Measurements from ENCODE around the gene CDH3.

DNA sequence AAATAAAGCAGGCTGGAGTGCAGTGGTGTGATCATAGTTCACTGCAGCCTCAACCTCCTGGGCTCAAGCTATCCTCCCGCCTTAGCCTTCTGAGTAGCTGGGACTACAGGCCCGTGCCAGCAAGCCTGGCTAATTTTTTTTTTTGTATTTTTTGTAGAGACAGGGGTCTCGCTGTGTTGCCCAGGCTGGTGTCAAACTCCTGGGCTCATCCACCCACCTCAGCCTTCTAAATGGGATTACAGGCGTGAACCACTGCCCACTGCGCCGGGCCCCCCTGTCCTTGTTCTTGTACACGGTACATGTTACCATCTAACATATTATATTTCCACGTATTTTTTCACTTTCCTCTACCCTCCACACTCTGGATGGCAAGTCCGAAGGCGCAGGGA is 3.1 kb upstream of the CDH3 start:
- no peak for TF ChIP-seq POLR2A (IDR thresholded peaks at IDR 0.05)
- TF ChIP-seq, protein P1, sequence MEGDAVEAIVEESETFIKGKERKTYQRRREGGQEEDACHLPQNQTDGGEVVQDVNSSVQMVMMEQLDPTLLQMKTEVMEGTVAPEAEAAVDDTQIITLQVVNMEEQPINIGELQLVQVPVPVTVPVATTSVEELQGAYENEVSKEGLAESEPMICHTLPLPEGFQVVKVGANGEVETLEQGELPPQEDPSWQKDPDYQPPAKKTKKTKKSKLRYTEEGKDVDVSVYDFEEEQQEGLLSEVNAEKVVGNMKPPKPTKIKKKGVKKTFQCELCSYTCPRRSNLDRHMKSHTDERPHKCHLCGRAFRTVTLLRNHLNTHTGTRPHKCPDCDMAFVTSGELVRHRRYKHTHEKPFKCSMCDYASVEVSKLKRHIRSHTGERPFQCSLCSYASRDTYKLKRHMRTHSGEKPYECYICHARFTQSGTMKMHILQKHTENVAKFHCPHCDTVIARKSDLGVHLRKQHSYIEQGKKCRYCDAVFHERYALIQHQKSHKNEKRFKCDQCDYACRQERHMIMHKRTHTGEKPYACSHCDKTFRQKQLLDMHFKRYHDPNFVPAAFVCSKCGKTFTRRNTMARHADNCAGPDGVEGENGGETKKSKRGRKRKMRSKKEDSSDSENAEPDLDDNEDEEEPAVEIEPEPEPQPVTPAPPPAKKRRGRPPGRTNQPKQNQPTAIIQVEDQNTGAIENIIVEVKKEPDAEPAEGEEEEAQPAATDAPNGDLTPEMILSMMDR (IDR thresholded peaks at IDR 0.05), result no peak

All from body of pancreas (tissue), 4 donors.